Osteocyte (in vitro differentiated cells): ENCODE data around the gene IGFBPL1. TPM values are rescaled to one million over a fixed set of nuclear protein-coding genes. Genes with fewer than 3 reads are reported as not detected.
A peak's percentile ranks its signal among the peaks of the same experiment; 100 is the strongest.

ENCODE experiments used
- DNase-seq: peaks from one replicate; pipeline ENCODE4 v3.0.0; 2021; ENCODE audit warnings: mixed read lengths; ENCODE audit not compliant: unreplicated experiment; ENCODE audit errors: extremely low spot score
- H3K27ac Mint-ChIP-seq: one replicate; pipeline ENCODE4 v1.8.0; 2021; ENCODE audit warnings: mild to moderate bottlenecking, mixed read lengths; ENCODE audit not compliant: unreplicated experiment
- H3K27me3 Mint-ChIP-seq: one replicate; pipeline ENCODE4 v1.8.0; 2021; ENCODE audit warnings: mixed read lengths; ENCODE audit not compliant: unreplicated experiment
- H3K36me3 Mint-ChIP-seq: one replicate; pipeline ENCODE4 v1.8.0; 2021; ENCODE audit warnings: mixed read lengths; ENCODE audit not compliant: unreplicated experiment
- H3K4me1 Mint-ChIP-seq: one replicate; pipeline ENCODE4 v1.8.0; 2021; ENCODE audit warnings: mixed read lengths; ENCODE audit not compliant: unreplicated experiment
- H3K4me3 Mint-ChIP-seq: one replicate; pipeline ENCODE4 v1.8.0; 2021; ENCODE audit warnings: mild to moderate bottlenecking, moderate library complexity, mixed read lengths; ENCODE audit not compliant: unreplicated experiment
- H3K9me3 Mint-ChIP-seq: one replicate; pipeline ENCODE4 v1.8.0; 2021; ENCODE audit warnings: mixed read lengths; ENCODE audit not compliant: unreplicated experiment
- CTCF ChIP-seq: fragments of 200-600 bp; sonication (generic); IDR thresholded peaks from 2 replicates; pipeline ENCODE4 v1.5.0; 2021; ENCODE audit warnings: antibody characterized with exemption, mild to moderate bottlenecking, moderate library complexity
- total RNA-seq: library from RNA; stranded (reverse); gene quantifications from 2 replicates; pipeline ENCODE4 v1.2.1, GENCODE V29; 2021

The IGFBPL1 gene
- total RNA-seq, 1 donor from 2014 or later = 2.8 TPM

- H3K4me1 Mint-ChIP-seq = peaks cover 22% of the 10 kb centered on the region
- peak overlapping the region; percentile 79 for H3K4me3 Mint-ChIP-seq
- no peaks in the 10 kb centered on the region for H3K9me3 Mint-ChIP-seq
- no peak for TF ChIP-seq CTCF
- H3K27me3 Mint-ChIP-seq = no peaks in the 10 kb centered on the region
- DNase-seq = no peak
- no peak overlapping the region for H3K27ac Mint-ChIP-seq
- peaks cover 4% of the 10 kb centered on the region for H3K36me3 Mint-ChIP-seq
Observed at GRCh38 chr9:38391278-38392118, 32.8 kb downstream of the IGFBPL1 start.

GRCh38 chr9:38390851-38391250, 33.4 kb downstream of the IGFBPL1 start:
- Mint-ChIP-seq H3K27ac (no peak overlapping the region), H3K4me1 (peaks cover 22% of the 10 kb centered on the region), H3K9me3 (no peaks in the 10 kb centered on the region), H3K27me3 (no peaks in the 10 kb centered on the region), H3K36me3 (no peaks in the 10 kb centered on the region), H3K4me3 (no peak overlapping the region)
- no peak for TF ChIP-seq CTCF
- no peak for DNase-seq

GRCh38 chr9:38390442-38390841, 33.8 kb downstream of the IGFBPL1 start:
- H3K9me3 Mint-ChIP-seq = no peaks in the 10 kb centered on the region
- no peak overlapping the region for H3K27ac Mint-ChIP-seq
- H3K36me3 Mint-ChIP-seq = no peaks in the 10 kb centered on the region
- no peaks in the 10 kb centered on the region for H3K27me3 Mint-ChIP-seq
- DNase-seq = no peak
- H3K4me3 Mint-ChIP-seq = no peak overlapping the region
- no peak for TF ChIP-seq CTCF
- peaks cover 22% of the 10 kb centered on the region for H3K4me1 Mint-ChIP-seq

GRCh38 chr9:38389313-38389712, 34.9 kb downstream of the IGFBPL1 start:
- H3K4me3 Mint-ChIP-seq = no peak overlapping the region
- no peaks in the 10 kb centered on the region for H3K27me3 Mint-ChIP-seq
- no peak for TF ChIP-seq CTCF
- H3K27ac Mint-ChIP-seq = no peak overlapping the region
- H3K9me3 Mint-ChIP-seq = peaks cover 5% of the 10 kb centered on the region
- peaks cover 22% of the 10 kb centered on the region for H3K4me1 Mint-ChIP-seq
- no peaks in the 10 kb centered on the region for H3K36me3 Mint-ChIP-seq
- no peak for DNase-seq

- Mint-ChIP-seq H3K4me1 (peaks cover 23% of the 10 kb centered on the region), H3K36me3 (no peaks in the 10 kb centered on the region), H3K4me3 (no peak overlapping the region), H3K27ac (no peak overlapping the region), H3K9me3 (peaks cover 5% of the 10 kb centered on the region), H3K27me3 (no peaks in the 10 kb centered on the region)
- DNase-seq = no peak
- no peak for TF ChIP-seq CTCF
Observed at GRCh38 chr9:38388283-38389223, 35.7 kb downstream of the IGFBPL1 start.
